HL-60 (cell line): ENCODE results near the gene ZNF99.
"Not testable (repeated sequence)": the region's sequence is repeated elsewhere in the genome, so short reads cannot be mapped to it uniquely, and the experiment has no call there.

Source experiments
- DNase-seq, 2 experiments: peaks; one replicate each; pipeline ENCODE4 v3.0.0-alpha.2; 2010 to 2020; ENCODE audit warnings: low read depth in 1 of 2, low spot score in 1 of 2
- H3K27ac ChIP-seq: fragments of 250-450 bp; sonication (Bioruptor Pico); replicated peaks from 2 replicates; pipeline ENCODE4 v1.5.1; 2020; ENCODE audit warnings: mild to moderate bottlenecking, moderate library complexity
- H3K27me3 ChIP-seq: fragments of 250-450 bp; sonication (Bioruptor Pico); 2 replicates; pipeline ENCODE4 v1.5.1; 2021; ENCODE audit warnings: mild to moderate bottlenecking, moderate library complexity; ENCODE audit not compliant: insufficient read depth, poor library complexity, severe bottlenecking
- H3K4me3 ChIP-seq: replicated peaks from 2 replicates; pipeline ENCODE4 v1.5.1; 2011; ENCODE audit warnings: mild to moderate bottlenecking, control low read depth, low read length; ENCODE audit not compliant: insufficient read depth
- CTCF ChIP-seq: IDR thresholded peaks from one replicate; pipeline ENCODE4 v1.5.1; 2011; ENCODE audit warnings: low read length, control low read depth, inconsistent platforms; ENCODE audit not compliant: insufficient read depth
- GABPA ChIP-seq: IDR thresholded peaks from 2 replicates; pipeline ENCODE4 v1.6.1; 2012; ENCODE audit warnings: low read depth
- POLR2AphosphoS5 ChIP-seq: IDR thresholded peaks from 2 replicates; pipeline ENCODE4 v1.6.1; 2012; ENCODE audit warnings: low read depth
- REST ChIP-seq: IDR thresholded peaks from 2 replicates; pipeline ENCODE4 v1.6.1; 2012; ENCODE audit warnings: low read depth; ENCODE audit not compliant: insufficient replicate concordance
- SPI1 ChIP-seq: IDR thresholded peaks from 2 replicates; pipeline ENCODE4 v1.6.1; 2012; ENCODE audit warnings: low read depth, mild to moderate bottlenecking, borderline replicate concordance

ZNF99 gene

GRCh38 chr19:22735911-22736645, 47.9 kb downstream of the ZNF99 start:
- Histone ChIP-seq H3K27ac (no peak overlapping the region), H3K27me3 (no peaks in the 10 kb centered on the region), H3K4me3 (no peak overlapping the region)
- no peak for TF ChIP-seq GABPA
- peak; percentile 57; the same call in 1 of the 2 replicates for TF ChIP-seq POLR2AphosphoS5
- peak; percentile 3 to 80 for DNase-seq

GRCh38 chr19:22733691-22734090, 50.3 kb downstream of the ZNF99 start:
- Histone ChIP-seq H3K4me3 (no peak overlapping the region), H3K27ac (no peak overlapping the region), H3K27me3 (no peaks in the 10 kb centered on the region)
- no peak for TF ChIP-seq CTCF
- TF ChIP-seq SPI1: no peak
- TF ChIP-seq REST: no peak
- no peak for TF ChIP-seq POLR2AphosphoS5
- no peak for TF ChIP-seq GABPA
- DNase-seq: no peak

GRCh38 chr19:22728214-22728613, 55.7 kb downstream of the ZNF99 start:
- H3K27me3 ChIP-seq, DNase-seq, H3K4me3 ChIP-seq, H3K27ac ChIP-seq: not testable (repeated sequence)

GRCh38 chr19:22721533-22721932, 62.4 kb downstream of the ZNF99 start:
- DNase-seq, H3K4me3 ChIP-seq, H3K27ac ChIP-seq, H3K27me3 ChIP-seq: not testable (repeated sequence)

- no peak for DNase-seq
- no peak overlapping the region for H3K27ac ChIP-seq
- H3K27me3 ChIP-seq: no peaks in the 10 kb centered on the region
- H3K4me3 ChIP-seq: no peak overlapping the region
- TF ChIP-seq POLR2AphosphoS5 (no peak), GABPA (no peak), SPI1 (no peak), CTCF (no peak), REST (no peak)
These were observed 75.0 kb downstream of the ZNF99 start for GRCh38 chr19:22708983-22709382.

GRCh38 chr19:22703096-22703495, 80.9 kb downstream of the ZNF99 start:
- not testable (repeated sequence) for DNase-seq

GRCh38 chr19:22702661-22703060, 81.3 kb downstream of the ZNF99 start:
- DNase-seq, H3K27ac ChIP-seq, H3K27me3 ChIP-seq, H3K4me3 ChIP-seq: not testable (repeated sequence)

More at GRCh38 chr19:22703096-22703495, 80.9 kb downstream of the ZNF99 start:
- not testable (repeated sequence) for H3K27me3 ChIP-seq, H3K4me3 ChIP-seq, H3K27ac ChIP-seq
